B cell (primary cell): ENCODE results near the gene ZBTB46. TPM values are rescaled to one million over a fixed set of nuclear protein-coding genes. Genes with fewer than 3 reads are reported as not detected.

Source experiments
- ATAC-seq: fragments of 200-7000 bp; cut with Tn5 transposase; one replicate; pipeline ENCODE4 v1.10.0; 2021; ENCODE audit warnings: low read depth, mild to moderate bottlenecking, moderate number of reproducible peaks, moderate library complexity
- CTCF ChIA-PET: fragments of 350-600 bp; sonication (Branson Sonifier 250); formaldehyde crosslinking; loops from one replicate; lab custom pipeline; 2021; ENCODE audit warnings: antibody characterized with exemption, inconsistent platforms; lab: Charles Lee
- POLR2A ChIA-PET: fragments of 350-600 bp; sonication (Branson Sonifier 250); formaldehyde crosslinking; loops from one replicate; lab custom pipeline; 2021; ENCODE audit warnings: antibody characterized with exemption; lab: Charles Lee
- DNase-seq: peaks from one replicate; pipeline ENCODE4 v3.0.0; 2013
- H2AFZ ChIP-seq: 2 replicates; pipeline ENCODE4 v1.6.1; 2012; ENCODE audit warnings: mild to moderate bottlenecking, low read depth, low read length; ENCODE audit not compliant: insufficient read depth, poor library complexity, severe bottlenecking
- H3K27ac ChIP-seq, 2 donors: 1 replicate in 1 of 2; 2 replicates in 1 of 2; pipeline ENCODE4 v1.5.1; 2012 to 2013; ENCODE audit warnings: low read length in 2 of 2, mild to moderate bottlenecking in 2 of 2, moderate library complexity in 1 of 2
- H3K27me3 ChIP-seq, 4 experiments: fragments of 200-600 bp in 1 of 4; sonication (generic) in 1 of 4; replicated peaks in 1 of 4; 1 replicate in 2 of 4; 2 replicates in 2 of 4; pipeline versions ENCODE4 v1.6.1 to v1.7.0; 2013 to 2016; ENCODE audit warnings: low read length in 3 of 4, mild to moderate bottlenecking in 2 of 4, mixed read lengths in 1 of 4, moderate library complexity in 1 of 4; ENCODE audit not compliant: insufficient read depth in 4 of 4, control insufficient read depth in 3 of 4; ENCODE audit errors: control extremely low read depth in 1 of 4
- H3K36me3 ChIP-seq, 2 experiments: replicated peaks in 1 of 2; 1 replicate in 1 of 2; 2 replicates in 1 of 2; pipeline versions ENCODE4 v1.6.1 to v1.7.1; 2013; ENCODE audit warnings: low read length in 1 of 2; ENCODE audit not compliant: insufficient read depth in 2 of 2, control insufficient read depth in 1 of 2; ENCODE audit errors: control extremely low read depth in 1 of 2, extremely low read depth in 1 of 2
- H3K4me1 ChIP-seq, 2 donors: fragments of 200-600 bp in 1 of 2; sonication (generic) in 1 of 2; 1 replicate in 1 of 2; 2 replicates in 1 of 2; pipeline versions ENCODE4 v1.5.1 to v1.6.1; 2013 to 2017; ENCODE audit warnings: low read length in 2 of 2; ENCODE audit not compliant: control insufficient read depth in 2 of 2, insufficient read depth in 2 of 2
- H3K4me2 ChIP-seq: replicated peaks from 2 replicates; pipeline ENCODE3; 2012; ENCODE audit warnings: mild to moderate bottlenecking, low read depth, low read length; ENCODE audit not compliant: poor library complexity, severe bottlenecking
- H3K4me3 ChIP-seq, 5 experiments: fragments of 200-600 bp in 1 of 5; sonication (generic) in 1 of 5; 1 replicate in 3 of 5; 2 replicates in 2 of 5; pipeline versions ENCODE4 v1.5.1 to v1.7.0; 2011 to 2016; ENCODE audit warnings: low read length in 4 of 5, mild to moderate bottlenecking in 4 of 5, low read depth in 2 of 5, control low read depth in 1 of 5, moderate library complexity in 1 of 5; ENCODE audit not compliant: insufficient read depth in 1 of 5; ENCODE audit errors: control extremely low read depth in 1 of 5, extremely low read depth in 1 of 5
- H3K79me2 ChIP-seq: fragments of 200-600 bp; sonication (generic); one replicate; pipeline ENCODE4 v1.6.0; 2016; ENCODE audit warnings: low read length; ENCODE audit not compliant: control insufficient read depth, insufficient read depth
- H3K9ac ChIP-seq: fragments of 200-600 bp; sonication (generic); 2 replicates; pipeline ENCODE4 v1.6.1; 2017; ENCODE audit warnings: mild to moderate bottlenecking, low read length, moderate library complexity
- H3K9me3 ChIP-seq, 3 donors: one replicate each; pipeline versions ENCODE4 v1.6.1 to v1.7.1; 2013; ENCODE audit warnings: low read length in 2 of 3; ENCODE audit not compliant: control insufficient read depth in 2 of 3, insufficient read depth in 1 of 3; ENCODE audit errors: control extremely low read depth in 1 of 3
- H4K20me1 ChIP-seq: 2 replicates; pipeline ENCODE4 v1.6.0; 2012; ENCODE audit warnings: mild to moderate bottlenecking, low read length; ENCODE audit not compliant: insufficient read depth, control insufficient read depth, poor library complexity, severe bottlenecking
- H3K27ac Mint-ChIP-seq: one replicate; pipeline ENCODE4 v1.8.0; 2021; ENCODE audit warnings: mixed read lengths
- H3K27me3 Mint-ChIP-seq: one replicate; pipeline ENCODE4 v1.8.0; 2021; ENCODE audit warnings: mixed read lengths
- H3K4me1 Mint-ChIP-seq: one replicate; pipeline ENCODE4 v1.8.0; 2021; ENCODE audit warnings: mixed read lengths
- H3K4me3 Mint-ChIP-seq: one replicate; pipeline ENCODE4 v1.8.0; 2021; ENCODE audit warnings: mixed read lengths
- H3K9me3 Mint-ChIP-seq: one replicate; pipeline ENCODE4 v1.8.0; 2022; ENCODE audit warnings: mixed read lengths; ENCODE audit not compliant: insufficient read depth
- EZH2 ChIP-seq: IDR thresholded peaks from 2 replicates; pipeline ENCODE4 v1.6.1; 2012; ENCODE audit warnings: borderline replicate concordance, low read depth, mild to moderate bottlenecking, moderate library complexity, low read length; ENCODE audit not compliant: insufficient read depth, poor library complexity, severe bottlenecking
- WGBS: methylation state at CpG from one replicate; pipeline ENCODE4 v1.1.5; 2013; ENCODE audit warnings: missing lambda C conversion rate; ENCODE audit not compliant: insufficient coverage; 5-methylcytosine and 5-hydroxymethylcytosine counted together
- intact Hi-C: fragments of 100-400 bp; cut with micrococcal nuclease; formaldehyde crosslinking; loops from one replicate; pipeline ENCODE4 v1.10.0; 2022
- polyA plus RNA-seq: library from polyadenylated mRNA; depleted of rRNA; stranded (reverse); fragments of >200 nt; gene quantifications from 2 replicates; pipeline ENCODE4 v1.2.3, GENCODE V29; 2012
- total RNA-seq, 2 donors: library from RNA; stranded (reverse); fragments of 120-200 nt in 1 of 2; gene quantifications; 1 replicate in 1 of 2; 2 replicates in 1 of 2; pipeline versions ENCODE4 v1.2.3 to v1.2.4, GENCODE V29; 2013 to 2022
- TF ChIP-seq, protein P1 (sequence below): fragments of 200-600 bp; IDR thresholded peaks from one replicate; pipeline ENCODE4 v1.8.0; 2022; ENCODE audit warnings: antibody characterized with exemption, mild to moderate bottlenecking

ZBTB46 gene
- total and polyA plus RNA-seq, 2 donors (not counting 1 experiment from before 2014, with no cell fraction given) = 0.16 to 0.64 TPM

DNA sequence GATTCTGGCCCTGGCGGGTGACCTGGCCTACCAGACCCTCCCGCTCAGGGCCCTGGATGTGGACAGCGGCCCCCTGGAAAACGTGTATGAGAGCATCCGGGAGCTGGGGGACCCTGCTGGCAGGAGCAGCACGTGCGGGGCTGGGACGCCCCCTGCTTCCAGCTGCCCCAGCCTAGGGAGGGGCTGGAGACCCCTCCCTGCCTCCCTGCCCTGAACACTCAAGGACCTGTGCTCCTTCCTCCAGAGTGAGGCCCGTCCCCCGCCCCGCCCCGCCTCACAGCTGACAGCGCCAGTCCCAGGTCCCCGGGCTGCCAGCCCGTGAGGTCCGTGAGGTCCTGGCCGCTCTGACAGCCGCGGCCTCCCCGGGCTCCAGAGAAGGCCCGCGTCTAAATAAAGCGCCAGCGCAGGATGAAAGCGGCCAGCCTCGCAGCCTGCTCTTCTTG, 92.4 kb downstream of the ZBTB46 start:
- Histone ChIP-seq H4K20me1 (peaks cover 36% of the 10 kb centered on the region), H3K4me1 (peaks cover 35 to 46% of the 10 kb centered on the region in 2 donors), H3K79me2 (peaks cover 21% of the 10 kb centered on the region), H3K9me3 (no peaks in the 10 kb centered on the region), H3K27ac (no peak overlapping the region), H3K4me2 (peak overlapping the region; percentile 93), H3K9ac (peak overlapping the region; percentile 48), H3K27me3 (no peaks in the 10 kb centered on the region), H3K4me3 (peak overlapping the region in 2 of 5 experiments; percentile 45 to 46), H3K36me3 (peaks cover 0 to 21% of the 10 kb centered on the region in 2 experiments), H2AFZ (no peak overlapping the region)
- peaks cover 22% of the 10 kb centered on the region for H3K4me1 Mint-ChIP-seq
- POLR2A ChIA-PET = interaction anchor here (0.9 to 1.8 kb wide), 3 partner anchors 9 to 126 kb away, joined by 3 to 8 read pairs (median 3); partner anchors contain the start of genes ARFRP1, TPD52L2 and ZGPAT
- intact Hi-C loops = loop anchor here (1.0 to 5.0 kb wide), 2 partner anchors 126 to 201 kb away; partner anchors contain the start of gene PTK6
- peak overlapping the region; percentile 53 for H3K27ac Mint-ChIP-seq
- peak; percentile 61 for DNase-seq
- H3K4me3 Mint-ChIP-seq = peak overlapping the region; percentile 80
- CTCF ChIA-PET = interaction anchor here (1.0 kb wide), 1 partner anchor 201 kb away, joined by 3 read pairs; the partner anchor contains the start of gene PTK6
- WGBS = 46% methylated on average over 26 of the region's 26 CpGs
- H3K9me3 Mint-ChIP-seq = no peaks in the 10 kb centered on the region
- TF ChIP-seq EZH2 = no peak
- TF ChIP-seq, protein P1, sequence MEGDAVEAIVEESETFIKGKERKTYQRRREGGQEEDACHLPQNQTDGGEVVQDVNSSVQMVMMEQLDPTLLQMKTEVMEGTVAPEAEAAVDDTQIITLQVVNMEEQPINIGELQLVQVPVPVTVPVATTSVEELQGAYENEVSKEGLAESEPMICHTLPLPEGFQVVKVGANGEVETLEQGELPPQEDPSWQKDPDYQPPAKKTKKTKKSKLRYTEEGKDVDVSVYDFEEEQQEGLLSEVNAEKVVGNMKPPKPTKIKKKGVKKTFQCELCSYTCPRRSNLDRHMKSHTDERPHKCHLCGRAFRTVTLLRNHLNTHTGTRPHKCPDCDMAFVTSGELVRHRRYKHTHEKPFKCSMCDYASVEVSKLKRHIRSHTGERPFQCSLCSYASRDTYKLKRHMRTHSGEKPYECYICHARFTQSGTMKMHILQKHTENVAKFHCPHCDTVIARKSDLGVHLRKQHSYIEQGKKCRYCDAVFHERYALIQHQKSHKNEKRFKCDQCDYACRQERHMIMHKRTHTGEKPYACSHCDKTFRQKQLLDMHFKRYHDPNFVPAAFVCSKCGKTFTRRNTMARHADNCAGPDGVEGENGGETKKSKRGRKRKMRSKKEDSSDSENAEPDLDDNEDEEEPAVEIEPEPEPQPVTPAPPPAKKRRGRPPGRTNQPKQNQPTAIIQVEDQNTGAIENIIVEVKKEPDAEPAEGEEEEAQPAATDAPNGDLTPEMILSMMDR = no peak
- no peaks in the 10 kb centered on the region for H3K27me3 Mint-ChIP-seq
- no peak for ATAC-seq
